Measurements from ENCODE around the gene THRAP3.

GRCh38 chr1:36306902-36307456, 82.7 kb downstream of the THRAP3 start:
- TF ChIP-seq EZH2phosphoT487 (IDR thresholded peaks at IDR 0.05; ENCODE audit: unreplicated experiment) (no peak), REST (IDR thresholded peaks at IDR 0.05; ENCODE audit: unreplicated experiment) (no peak), POLR2AphosphoS5 (IDR thresholded peaks at IDR 0.05; ENCODE audit: low read depth) (peak; percentile 98), EZH2 (IDR thresholded peaks at IDR 0.05; ENCODE audit: low read depth, unreplicated experiment) (no peak), ZNF331 (CRISPR knock-in tag; IDR thresholded peaks at IDR 0.05; ENCODE audit: low read depth) (no peak), NANOG (IDR thresholded peaks at IDR 0.05; ENCODE audit: borderline replicate concordance) (no peak), CREB1 (CRISPR knock-in tag; IDR thresholded peaks at IDR 0.05; ENCODE audit: low read depth) (peak; percentile 52), ZNF114 (CRISPR knock-in tag; IDR thresholded peaks at IDR 0.05) (no peak)
- TF ChIP-seq, protein P1, sequence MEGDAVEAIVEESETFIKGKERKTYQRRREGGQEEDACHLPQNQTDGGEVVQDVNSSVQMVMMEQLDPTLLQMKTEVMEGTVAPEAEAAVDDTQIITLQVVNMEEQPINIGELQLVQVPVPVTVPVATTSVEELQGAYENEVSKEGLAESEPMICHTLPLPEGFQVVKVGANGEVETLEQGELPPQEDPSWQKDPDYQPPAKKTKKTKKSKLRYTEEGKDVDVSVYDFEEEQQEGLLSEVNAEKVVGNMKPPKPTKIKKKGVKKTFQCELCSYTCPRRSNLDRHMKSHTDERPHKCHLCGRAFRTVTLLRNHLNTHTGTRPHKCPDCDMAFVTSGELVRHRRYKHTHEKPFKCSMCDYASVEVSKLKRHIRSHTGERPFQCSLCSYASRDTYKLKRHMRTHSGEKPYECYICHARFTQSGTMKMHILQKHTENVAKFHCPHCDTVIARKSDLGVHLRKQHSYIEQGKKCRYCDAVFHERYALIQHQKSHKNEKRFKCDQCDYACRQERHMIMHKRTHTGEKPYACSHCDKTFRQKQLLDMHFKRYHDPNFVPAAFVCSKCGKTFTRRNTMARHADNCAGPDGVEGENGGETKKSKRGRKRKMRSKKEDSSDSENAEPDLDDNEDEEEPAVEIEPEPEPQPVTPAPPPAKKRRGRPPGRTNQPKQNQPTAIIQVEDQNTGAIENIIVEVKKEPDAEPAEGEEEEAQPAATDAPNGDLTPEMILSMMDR (conservative IDR thresholded peaks at IDR 0.05; ENCODE audit: low read depth in 2 of 2): no peak
- TF ChIP-seq, protein P2, sequence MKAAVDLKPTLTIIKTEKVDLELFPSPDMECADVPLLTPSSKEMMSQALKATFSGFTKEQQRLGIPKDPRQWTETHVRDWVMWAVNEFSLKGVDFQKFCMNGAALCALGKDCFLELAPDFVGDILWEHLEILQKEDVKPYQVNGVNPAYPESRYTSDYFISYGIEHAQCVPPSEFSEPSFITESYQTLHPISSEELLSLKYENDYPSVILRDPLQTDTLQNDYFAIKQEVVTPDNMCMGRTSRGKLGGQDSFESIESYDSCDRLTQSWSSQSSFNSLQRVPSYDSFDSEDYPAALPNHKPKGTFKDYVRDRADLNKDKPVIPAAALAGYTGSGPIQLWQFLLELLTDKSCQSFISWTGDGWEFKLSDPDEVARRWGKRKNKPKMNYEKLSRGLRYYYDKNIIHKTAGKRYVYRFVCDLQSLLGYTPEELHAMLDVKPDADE (IDR thresholded peaks at IDR 0.05): no peak
